Neural crest cell (in vitro differentiated cells): ENCODE results near the gene ZFP62. TPM values are rescaled to one million over a fixed set of nuclear protein-coding genes. Genes with fewer than 3 reads are reported as not detected.

Experiments
- DNase-seq: peaks from one replicate; pipeline ENCODE4 v3.0.0; 2021; ENCODE audit warnings: low read depth, mixed read lengths, low spot score
- H3K27ac Mint-ChIP-seq: one replicate; pipeline ENCODE4 v1.8.0; 2021; ENCODE audit warnings: mild to moderate bottlenecking, mixed read lengths; ENCODE audit not compliant: unreplicated experiment
- H3K27me3 Mint-ChIP-seq: 2 replicates; pipeline ENCODE4 v1.8.0; 2021; ENCODE audit warnings: low read depth, mild to moderate bottlenecking, mixed read lengths
- H3K36me3 Mint-ChIP-seq: 2 replicates; pipeline ENCODE4 v1.8.0; 2021; ENCODE audit warnings: low read depth, mild to moderate bottlenecking, mixed read lengths
- H3K4me1 Mint-ChIP-seq: 2 replicates; pipeline ENCODE4 v1.8.0; 2021; ENCODE audit warnings: mixed read lengths
- H3K4me3 Mint-ChIP-seq: one replicate; pipeline ENCODE4 v1.8.0; 2021; ENCODE audit warnings: mild to moderate bottlenecking, mixed read lengths
- H3K9me3 Mint-ChIP-seq: 2 replicates; pipeline ENCODE4 v1.8.0; 2021; ENCODE audit warnings: mixed read lengths
- CTCF ChIP-seq: fragments of 200-600 bp; sonication (generic); conservative IDR thresholded peaks from 2 replicates; pipeline ENCODE4 v1.5.0; 2021; ENCODE audit warnings: antibody characterized with exemption, mild to moderate bottlenecking
- total RNA-seq: library from RNA; stranded (reverse); gene quantifications from 2 replicates; pipeline ENCODE4 v1.2.1, GENCODE V29; 2021

The ZFP62 gene
- total RNA-seq, 1 donor from 2014 or later: 44.4 TPM

- Mint-ChIP-seq H3K4me1 (peaks cover 26% of the 10 kb centered on the region), H3K9me3 (peaks cover 3% of the 10 kb centered on the region), H3K27me3 (no peaks in the 10 kb centered on the region), H3K36me3 (peaks cover 21% of the 10 kb centered on the region), H3K4me3 (peak overlapping the region; percentile 31), H3K27ac (no peak overlapping the region)
- TF ChIP-seq CTCF: no peak
- DNase-seq: no peak
Measured at GRCh38 chr5:180825768-180826525, 35.1 kb downstream of the ZFP62 start.

DNA sequence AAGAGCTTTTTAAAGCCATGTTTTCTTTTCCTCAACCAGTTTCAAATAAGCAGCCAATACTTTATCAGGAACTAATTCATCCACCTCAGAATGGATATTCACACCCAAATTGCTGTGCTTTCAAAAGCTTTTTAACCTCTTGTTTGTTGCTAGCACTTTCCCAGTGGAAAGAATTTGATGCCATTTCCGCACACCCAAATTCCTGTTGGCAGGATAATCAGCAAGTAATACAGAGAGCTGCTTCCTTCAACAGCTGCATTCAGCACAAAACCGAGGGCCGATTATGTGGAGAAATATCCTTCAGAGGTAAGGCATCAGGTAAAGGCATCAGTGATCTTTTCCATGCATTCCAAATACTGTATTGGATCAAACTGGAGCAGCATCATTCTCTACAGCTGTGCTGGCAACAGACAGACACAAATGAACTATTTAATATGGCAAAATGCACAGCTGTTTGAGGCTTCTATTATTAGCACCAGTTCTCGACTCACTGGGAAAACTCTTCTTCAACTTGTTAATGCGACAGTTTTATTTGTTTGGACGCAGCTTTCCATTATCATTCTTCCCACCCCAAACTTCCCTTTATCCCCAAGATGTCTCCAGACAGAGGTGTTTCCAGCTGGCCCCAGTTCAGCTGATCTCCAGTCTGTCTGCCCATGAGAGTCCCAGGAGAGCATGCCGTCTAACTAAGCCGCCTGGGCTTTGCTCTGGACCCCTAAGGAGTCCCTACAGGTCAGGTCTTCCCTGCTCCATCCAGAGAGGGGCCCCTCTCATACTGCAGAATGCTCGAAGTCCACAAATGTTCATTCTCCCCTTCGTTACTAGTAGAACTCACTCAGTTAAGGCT is 36.2 kb downstream of the ZFP62 start:
- TF ChIP-seq CTCF: no peak
- no peak overlapping the region for H3K27ac Mint-ChIP-seq
- peaks cover 11% of the 10 kb centered on the region for H3K36me3 Mint-ChIP-seq
- H3K9me3 Mint-ChIP-seq: peaks cover 3% of the 10 kb centered on the region
- no peak overlapping the region for H3K4me3 Mint-ChIP-seq
- H3K27me3 Mint-ChIP-seq: no peaks in the 10 kb centered on the region
- DNase-seq: no peak
- peaks cover 17% of the 10 kb centered on the region for H3K4me1 Mint-ChIP-seq

- Mint-ChIP-seq H3K36me3 (peaks cover 4% of the 10 kb centered on the region), H3K27me3 (no peaks in the 10 kb centered on the region), H3K4me3 (no peak overlapping the region), H3K27ac (no peak overlapping the region), H3K4me1 (peaks cover 14% of the 10 kb centered on the region), H3K9me3 (no peaks in the 10 kb centered on the region)
- no peak for DNase-seq
- no peak for TF ChIP-seq CTCF
Measured at GRCh38 chr5:180823940-180824629, 37.0 kb downstream of the ZFP62 start.

GRCh38 chr5:180823346-180823745 is 37.7 kb downstream of the ZFP62 start:
- no peaks in the 10 kb centered on the region for H3K27me3 Mint-ChIP-seq
- peaks cover 4% of the 10 kb centered on the region for H3K36me3 Mint-ChIP-seq
- no peak overlapping the region for H3K27ac Mint-ChIP-seq
- no peak overlapping the region for H3K4me3 Mint-ChIP-seq
- DNase-seq: no peak
- peaks cover 15% of the 10 kb centered on the region for H3K4me1 Mint-ChIP-seq
- H3K9me3 Mint-ChIP-seq: no peaks in the 10 kb centered on the region
- no peak for TF ChIP-seq CTCF

DNA sequence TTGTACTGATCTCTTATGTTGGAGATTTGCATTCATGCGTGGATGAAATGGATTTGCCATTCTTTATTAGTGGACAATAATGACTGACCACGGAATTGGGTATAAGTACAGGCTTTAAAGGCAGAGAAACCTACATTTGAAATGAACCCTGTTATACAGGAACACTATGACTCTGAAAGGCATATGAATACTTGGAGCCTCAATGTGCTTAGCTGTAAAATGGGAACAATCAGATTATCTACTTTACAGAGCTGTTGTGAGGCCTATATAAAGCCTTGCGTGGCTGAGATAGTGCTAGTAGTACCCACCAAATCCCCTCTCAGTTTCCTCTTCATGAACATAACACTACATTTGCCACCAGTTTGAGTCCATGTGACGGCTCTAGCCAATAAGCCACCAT is 39.5 kb downstream of the ZFP62 start:
- H3K36me3 Mint-ChIP-seq: peaks cover 2% of the 10 kb centered on the region
- no peak overlapping the region for H3K27ac Mint-ChIP-seq
- peaks cover 33% of the 10 kb centered on the region for H3K4me1 Mint-ChIP-seq
- H3K9me3 Mint-ChIP-seq: no peaks in the 10 kb centered on the region
- H3K4me3 Mint-ChIP-seq: no peak overlapping the region
- no peaks in the 10 kb centered on the region for H3K27me3 Mint-ChIP-seq
- TF ChIP-seq CTCF: no peak
- DNase-seq: no peak
